ENCODE results near the gene HDAC7. TPM values are rescaled to one million over a fixed set of nuclear protein-coding genes. Genes with fewer than 3 reads are reported as not detected.

HDAC7 gene
- total and polyA plus RNA-seq, 4 donors, result 3.5 to 14.7 (median 7.2) TPM

DNA sequence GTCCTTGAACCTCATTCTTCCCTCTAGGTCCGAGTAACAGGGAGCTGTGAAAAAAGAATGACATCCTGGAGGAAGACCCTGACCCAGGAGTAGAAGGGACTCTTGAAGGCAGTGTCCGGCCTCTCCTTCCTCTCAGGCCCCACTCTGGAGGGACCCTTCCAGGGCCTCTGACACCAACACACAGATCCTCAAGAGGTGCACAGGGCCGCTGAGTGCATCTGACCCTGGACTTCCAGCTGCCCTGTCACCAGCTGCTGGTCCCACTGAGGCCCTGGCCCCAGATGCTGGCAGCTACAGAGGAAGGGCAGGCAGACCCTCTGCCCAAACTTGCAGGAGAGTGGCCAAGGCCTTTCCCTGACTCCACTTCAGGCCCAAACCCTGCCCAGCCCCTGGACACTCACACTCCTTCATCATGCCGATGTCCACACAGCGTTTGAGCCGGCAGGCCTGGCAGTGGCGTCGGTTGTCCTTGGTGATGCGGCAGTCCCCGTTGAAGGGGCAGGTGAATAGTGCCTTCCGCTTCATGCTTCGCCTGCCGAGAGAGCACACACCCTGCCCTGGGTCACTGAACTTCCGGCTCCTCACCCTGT, 45.0 kb upstream of the HDAC7 start:
- Histone ChIP-seq H3K9ac (ENCODE audit: low read depth in 1 of 2, low read length in 2 of 2) (no peak overlapping the region), H3K27me3 (ENCODE audit: control insufficient read depth in 4 of 4, insufficient read depth in 4 of 4, low read length in 3 of 4) (no peaks in the 10 kb centered on the region), H3K27ac (ENCODE audit: low read depth in 1 of 2, low read length in 2 of 2) (no peak overlapping the region), H3K9me3 (ENCODE audit: control insufficient read depth in 4 of 4, low read length in 3 of 4) (no peaks in the 10 kb centered on the region), H3K36me3 (ENCODE audit: control insufficient read depth in 4 of 4, insufficient read depth in 3 of 4, low read depth in 1 of 4, low read length in 3 of 4) (no peaks in the 10 kb centered on the region), H3K4me1 (ENCODE audit: control insufficient read depth in 4 of 4, insufficient read depth in 4 of 4, low read length in 3 of 4) (peaks cover 0 to 16% (median 11%) of the 10 kb centered on the region in 4 donors), H3K4me3 (ENCODE audit: low read depth in 1 of 3, low read length in 3 of 3) (no peak overlapping the region)
- no peak for DNase-seq (ENCODE audit: low spot score)
- no peak for TF ChIP-seq REST (IDR thresholded peaks at IDR 0.05)
- no peak for TF ChIP-seq GABPA (IDR thresholded peaks at IDR 0.05 in 1 of 2, conservative IDR thresholded peaks at IDR 0.05 in 1 of 2)
- TF ChIP-seq SP1 (IDR thresholded peaks at IDR 0.05), result no peak
- no peak for TF ChIP-seq HNF4G (IDR thresholded peaks at IDR 0.05)
- no peak for TF ChIP-seq RXRA (IDR thresholded peaks at IDR 0.05)
- TF ChIP-seq, protein P1, sequence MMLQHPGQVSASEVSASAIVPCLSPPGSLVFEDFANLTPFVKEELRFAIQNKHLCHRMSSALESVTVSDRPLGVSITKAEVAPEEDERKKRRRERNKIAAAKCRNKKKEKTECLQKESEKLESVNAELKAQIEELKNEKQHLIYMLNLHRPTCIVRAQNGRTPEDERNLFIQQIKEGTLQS (IDR thresholded peaks at IDR 0.05), result no peak
- 95% methylated on average over 14 of the region's 14 CpGs for WGBS

- no peak for DNase-seq (ENCODE audit: low spot score)
- 83% methylated on average over 6 of the region's 6 CpGs for WGBS
Measured at GRCh38 chr12:47863985-47864384, 44.3 kb upstream of the HDAC7 start.

DNA sequence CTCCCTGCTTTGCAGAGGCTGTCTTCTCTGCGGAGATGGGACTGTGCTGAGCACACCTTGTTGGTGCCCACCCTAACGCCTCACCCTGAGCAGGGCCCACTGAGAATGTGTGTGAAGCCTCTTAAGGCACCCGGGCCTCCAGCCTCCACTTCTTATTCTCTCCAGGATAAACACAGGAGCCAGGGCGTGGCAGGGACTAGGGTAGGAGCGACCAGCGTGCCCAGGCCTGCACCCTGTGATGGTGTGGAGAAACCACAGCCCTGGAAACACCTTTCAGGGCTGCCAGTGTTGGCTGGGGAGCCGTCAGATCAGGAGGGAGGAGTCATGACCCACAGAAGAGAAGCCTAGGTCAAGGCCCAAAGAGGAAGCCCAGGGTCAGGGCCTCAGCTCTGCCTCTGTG, 43.8 kb upstream of the HDAC7 start:
- Histone ChIP-seq H3K27me3 (ENCODE audit: control insufficient read depth in 4 of 4, insufficient read depth in 4 of 4, low read length in 3 of 4) (no peaks in the 10 kb centered on the region), H3K4me1 (ENCODE audit: control insufficient read depth in 4 of 4, insufficient read depth in 4 of 4, low read length in 3 of 4) (peaks cover 7 to 25% (median 19%) of the 10 kb centered on the region in 4 donors), H3K4me3 (ENCODE audit: low read depth in 1 of 3, low read length in 3 of 3) (no peak overlapping the region), H3K36me3 (ENCODE audit: control insufficient read depth in 4 of 4, insufficient read depth in 3 of 4, low read depth in 1 of 4, low read length in 3 of 4) (no peaks in the 10 kb centered on the region), H3K27ac (ENCODE audit: low read depth in 1 of 2, low read length in 2 of 2) (no peak overlapping the region), H3K9ac (ENCODE audit: low read depth in 1 of 2, low read length in 2 of 2) (no peak overlapping the region), H3K9me3 (ENCODE audit: control insufficient read depth in 4 of 4, low read length in 3 of 4) (no peaks in the 10 kb centered on the region)
- no peak for DNase-seq (ENCODE audit: low spot score)
- WGBS, result 84% methylated on average over 7 of the region's 7 CpGs
- peak; percentile 31 for TF ChIP-seq NR2F2 (IDR thresholded peaks at IDR 0.05)
- TF ChIP-seq REST (IDR thresholded peaks at IDR 0.05), result no peak
- TF ChIP-seq GABPA (IDR thresholded peaks at IDR 0.05 in 1 of 2, conservative IDR thresholded peaks at IDR 0.05 in 1 of 2), result no peak
- TF ChIP-seq SP1 (IDR thresholded peaks at IDR 0.05), result no peak
- no peak for TF ChIP-seq FOXA1 (IDR thresholded peaks at IDR 0.05)
- no peak for TF ChIP-seq RAD21 (IDR thresholded peaks at IDR 0.05)
- no peak for TF ChIP-seq RXRA (IDR thresholded peaks at IDR 0.05)
- TF ChIP-seq, protein P2, sequence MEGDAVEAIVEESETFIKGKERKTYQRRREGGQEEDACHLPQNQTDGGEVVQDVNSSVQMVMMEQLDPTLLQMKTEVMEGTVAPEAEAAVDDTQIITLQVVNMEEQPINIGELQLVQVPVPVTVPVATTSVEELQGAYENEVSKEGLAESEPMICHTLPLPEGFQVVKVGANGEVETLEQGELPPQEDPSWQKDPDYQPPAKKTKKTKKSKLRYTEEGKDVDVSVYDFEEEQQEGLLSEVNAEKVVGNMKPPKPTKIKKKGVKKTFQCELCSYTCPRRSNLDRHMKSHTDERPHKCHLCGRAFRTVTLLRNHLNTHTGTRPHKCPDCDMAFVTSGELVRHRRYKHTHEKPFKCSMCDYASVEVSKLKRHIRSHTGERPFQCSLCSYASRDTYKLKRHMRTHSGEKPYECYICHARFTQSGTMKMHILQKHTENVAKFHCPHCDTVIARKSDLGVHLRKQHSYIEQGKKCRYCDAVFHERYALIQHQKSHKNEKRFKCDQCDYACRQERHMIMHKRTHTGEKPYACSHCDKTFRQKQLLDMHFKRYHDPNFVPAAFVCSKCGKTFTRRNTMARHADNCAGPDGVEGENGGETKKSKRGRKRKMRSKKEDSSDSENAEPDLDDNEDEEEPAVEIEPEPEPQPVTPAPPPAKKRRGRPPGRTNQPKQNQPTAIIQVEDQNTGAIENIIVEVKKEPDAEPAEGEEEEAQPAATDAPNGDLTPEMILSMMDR (IDR thresholded peaks at IDR 0.05; ENCODE audit: low read depth, low read length, missing input control), result no peak
- TF ChIP-seq, protein P3, sequence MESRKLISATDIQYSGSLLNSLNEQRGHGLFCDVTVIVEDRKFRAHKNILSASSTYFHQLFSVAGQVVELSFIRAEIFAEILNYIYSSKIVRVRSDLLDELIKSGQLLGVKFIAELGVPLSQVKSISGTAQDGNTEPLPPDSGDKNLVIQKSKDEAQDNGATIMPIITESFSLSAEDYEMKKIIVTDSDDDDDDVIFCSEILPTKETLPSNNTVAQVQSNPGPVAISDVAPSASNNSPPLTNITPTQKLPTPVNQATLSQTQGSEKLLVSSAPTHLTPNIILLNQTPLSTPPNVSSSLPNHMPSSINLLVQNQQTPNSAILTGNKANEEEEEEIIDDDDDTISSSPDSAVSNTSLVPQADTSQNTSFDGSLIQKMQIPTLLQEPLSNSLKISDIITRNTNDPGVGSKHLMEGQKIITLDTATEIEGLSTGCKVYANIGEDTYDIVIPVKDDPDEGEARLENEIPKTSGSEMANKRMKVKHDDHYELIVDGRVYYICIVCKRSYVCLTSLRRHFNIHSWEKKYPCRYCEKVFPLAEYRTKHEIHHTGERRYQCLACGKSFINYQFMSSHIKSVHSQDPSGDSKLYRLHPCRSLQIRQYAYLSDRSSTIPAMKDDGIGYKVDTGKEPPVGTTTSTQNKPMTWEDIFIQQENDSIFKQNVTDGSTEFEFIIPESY (IDR thresholded peaks at IDR 0.05), result no peak

More at GRCh38 chr12:47863985-47864384, 44.3 kb upstream of the HDAC7 start:
- TF ChIP-seq RXRA (IDR thresholded peaks at IDR 0.05), result peak in 1 of 2 donors; percentile 20
- TF ChIP-seq YY1 (IDR thresholded peaks at IDR 0.05), result no peak
- no peak for TF ChIP-seq GABPA (IDR thresholded peaks at IDR 0.05 in 1 of 2, conservative IDR thresholded peaks at IDR 0.05 in 1 of 2)
- TF ChIP-seq HNF4A (conservative IDR thresholded peaks at IDR 0.05), result peak in 1 of 2 donors; percentile 52
- H3K4me3 ChIP-seq (ENCODE audit: low read depth in 1 of 3, low read length in 3 of 3), result no peak overlapping the region
- no peaks in the 10 kb centered on the region for H3K36me3 ChIP-seq (ENCODE audit: control insufficient read depth in 4 of 4, insufficient read depth in 3 of 4, low read depth in 1 of 4, low read length in 3 of 4)
- no peak overlapping the region for H3K9ac ChIP-seq (ENCODE audit: low read depth in 1 of 2, low read length in 2 of 2)
- H3K27ac ChIP-seq (ENCODE audit: low read depth in 1 of 2, low read length in 2 of 2), result no peak overlapping the region
- H3K27me3 ChIP-seq (ENCODE audit: control insufficient read depth in 4 of 4, insufficient read depth in 4 of 4, low read length in 3 of 4), result no peaks in the 10 kb centered on the region
- H3K4me1 ChIP-seq (ENCODE audit: control insufficient read depth in 4 of 4, insufficient read depth in 4 of 4, low read length in 3 of 4), result peaks cover 3 to 20% (median 14%) of the 10 kb centered on the region in 4 donors
- no peaks in the 10 kb centered on the region for H3K9me3 ChIP-seq (ENCODE audit: control insufficient read depth in 4 of 4, low read length in 3 of 4)

Measured in liver (tissue), 9 donors.